ENCODE results near the gene SLC45A3.

GRCh38 chr1:205715628-205716027 is 35.3 kb upstream of the SLC45A3 start:
- TF ChIP-seq, protein P1, sequence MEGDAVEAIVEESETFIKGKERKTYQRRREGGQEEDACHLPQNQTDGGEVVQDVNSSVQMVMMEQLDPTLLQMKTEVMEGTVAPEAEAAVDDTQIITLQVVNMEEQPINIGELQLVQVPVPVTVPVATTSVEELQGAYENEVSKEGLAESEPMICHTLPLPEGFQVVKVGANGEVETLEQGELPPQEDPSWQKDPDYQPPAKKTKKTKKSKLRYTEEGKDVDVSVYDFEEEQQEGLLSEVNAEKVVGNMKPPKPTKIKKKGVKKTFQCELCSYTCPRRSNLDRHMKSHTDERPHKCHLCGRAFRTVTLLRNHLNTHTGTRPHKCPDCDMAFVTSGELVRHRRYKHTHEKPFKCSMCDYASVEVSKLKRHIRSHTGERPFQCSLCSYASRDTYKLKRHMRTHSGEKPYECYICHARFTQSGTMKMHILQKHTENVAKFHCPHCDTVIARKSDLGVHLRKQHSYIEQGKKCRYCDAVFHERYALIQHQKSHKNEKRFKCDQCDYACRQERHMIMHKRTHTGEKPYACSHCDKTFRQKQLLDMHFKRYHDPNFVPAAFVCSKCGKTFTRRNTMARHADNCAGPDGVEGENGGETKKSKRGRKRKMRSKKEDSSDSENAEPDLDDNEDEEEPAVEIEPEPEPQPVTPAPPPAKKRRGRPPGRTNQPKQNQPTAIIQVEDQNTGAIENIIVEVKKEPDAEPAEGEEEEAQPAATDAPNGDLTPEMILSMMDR (IDR thresholded peaks at IDR 0.05) = no peak
- no peak for TF ChIP-seq POLR2A (IDR thresholded peaks at IDR 0.05)
